ENCODE measurements around the gene AHCYL2. TPM values are rescaled to one million over a fixed set of nuclear protein-coding genes. Genes with fewer than 3 reads are reported as not detected.

The AHCYL2 gene
- total and polyA plus RNA-seq, 4 donors: 2.0 to 10.0 (median 3.6) TPM

GRCh38 chr7:129176916-129177710, 47.7 kb upstream of the AHCYL2 start:
- Histone ChIP-seq H3K4me3 (ENCODE audit: low read depth in 1 of 3, low read length in 3 of 3) (no peak overlapping the region), H3K27me3 (ENCODE audit: control insufficient read depth in 4 of 4, insufficient read depth in 4 of 4, low read length in 3 of 4) (no peaks in the 10 kb centered on the region), H3K27ac (ENCODE audit: low read depth in 1 of 2, low read length in 2 of 2) (no peak overlapping the region), H3K36me3 (ENCODE audit: control insufficient read depth in 4 of 4, insufficient read depth in 3 of 4, low read depth in 1 of 4, low read length in 3 of 4) (no peaks in the 10 kb centered on the region), H3K4me1 (ENCODE audit: control insufficient read depth in 4 of 4, insufficient read depth in 4 of 4, low read length in 3 of 4) (no peaks in the 10 kb centered on the region), H3K9me3 (ENCODE audit: control insufficient read depth in 4 of 4, low read length in 3 of 4) (no peaks in the 10 kb centered on the region), H3K9ac (ENCODE audit: low read depth in 1 of 2, low read length in 2 of 2) (no peak overlapping the region)
- TF ChIP-seq HNF4A (conservative IDR thresholded peaks at IDR 0.05) (no peak), MAX (IDR thresholded peaks at IDR 0.05) (no peak), RAD21 (IDR thresholded peaks at IDR 0.05) (no peak), HNF4G (IDR thresholded peaks at IDR 0.05) (no peak), SP1 (IDR thresholded peaks at IDR 0.05) (no peak), FOXA1 (IDR thresholded peaks at IDR 0.05) (no peak), TAF1 (conservative IDR thresholded peaks at IDR 0.05) (no peak), GABPA (IDR thresholded peaks at IDR 0.05 in 1 of 2, conservative IDR thresholded peaks at IDR 0.05 in 1 of 2) (no peak), NR2F2 (IDR thresholded peaks at IDR 0.05) (no peak)
- 78% methylated on average over 11 of the region's 11 CpGs for WGBS
- DNase-seq (ENCODE audit: low spot score): no peak

DNA sequence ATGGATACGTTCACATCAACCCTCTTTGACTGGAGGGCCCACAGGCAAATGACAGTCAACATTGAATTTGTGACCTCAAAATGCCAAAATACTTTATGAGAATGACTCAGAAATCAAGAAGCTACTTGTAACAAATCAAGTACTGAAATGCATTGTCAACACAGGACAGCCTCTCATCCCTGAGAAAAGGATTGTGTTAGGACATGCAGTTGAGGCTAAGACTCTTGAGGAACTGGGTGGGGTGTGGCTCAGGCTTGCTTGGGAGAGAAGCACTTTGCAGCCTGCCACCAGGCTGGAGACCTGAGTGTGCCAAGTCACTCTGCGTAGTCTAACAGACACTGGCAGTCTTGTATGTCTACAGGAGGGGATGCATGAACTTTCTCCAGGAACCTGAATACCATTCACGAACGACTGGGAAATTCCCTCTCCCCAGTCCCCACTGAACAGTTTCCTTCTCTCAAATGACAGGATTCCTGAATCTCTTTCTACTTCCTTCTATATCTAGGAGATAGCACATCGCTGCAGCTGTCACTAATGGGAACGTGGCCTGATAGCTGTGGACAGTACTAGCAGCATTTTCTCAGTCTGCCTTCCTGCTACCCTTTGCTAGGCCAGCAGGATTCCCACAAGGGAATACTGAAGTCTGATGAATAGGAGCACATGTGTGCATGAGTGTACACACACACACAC, 39.7 kb upstream of the AHCYL2 start:
- no peaks in the 10 kb centered on the region for H3K9me3 ChIP-seq (ENCODE audit: control insufficient read depth in 4 of 4, low read length in 3 of 4)
- no peak for DNase-seq (ENCODE audit: low spot score)
- WGBS: 79% methylated on average over 6 of the region's 6 CpGs
- TF ChIP-seq ZBTB33 (IDR thresholded peaks at IDR 0.05) (no peak), SP1 (IDR thresholded peaks at IDR 0.05) (no peak)
- H3K4me3 ChIP-seq (ENCODE audit: low read depth in 1 of 3, low read length in 3 of 3): no peak overlapping the region
- peaks cover 0 to 1% (median 0%) of the 10 kb centered on the region in 4 donors for H3K36me3 ChIP-seq (ENCODE audit: control insufficient read depth in 4 of 4, insufficient read depth in 3 of 4, low read depth in 1 of 4, low read length in 3 of 4)
- H3K4me1 ChIP-seq (ENCODE audit: control insufficient read depth in 4 of 4, insufficient read depth in 4 of 4, low read length in 3 of 4): peaks cover 1 to 16% (median 11%) of the 10 kb centered on the region in 4 donors
- H3K27ac ChIP-seq (ENCODE audit: low read depth in 1 of 2, low read length in 2 of 2): no peak overlapping the region
- no peaks in the 10 kb centered on the region for H3K27me3 ChIP-seq (ENCODE audit: control insufficient read depth in 4 of 4, insufficient read depth in 4 of 4, low read length in 3 of 4)
- no peak overlapping the region for H3K9ac ChIP-seq (ENCODE audit: low read depth in 1 of 2, low read length in 2 of 2)

GRCh38 chr7:129186749-129187260, 38.0 kb upstream of the AHCYL2 start:
- Histone ChIP-seq H3K36me3 (ENCODE audit: control insufficient read depth in 4 of 4, insufficient read depth in 3 of 4, low read depth in 1 of 4, low read length in 3 of 4) (peaks cover 0 to 1% (median 0%) of the 10 kb centered on the region in 4 donors), H3K4me1 (ENCODE audit: control insufficient read depth in 4 of 4, insufficient read depth in 4 of 4, low read length in 3 of 4) (peaks cover 1 to 31% (median 21%) of the 10 kb centered on the region in 4 donors), H3K4me3 (ENCODE audit: low read depth in 1 of 3, low read length in 3 of 3) (no peak overlapping the region), H3K27me3 (ENCODE audit: control insufficient read depth in 4 of 4, insufficient read depth in 4 of 4, low read length in 3 of 4) (no peaks in the 10 kb centered on the region), H3K9ac (ENCODE audit: low read depth in 1 of 2, low read length in 2 of 2) (no peak overlapping the region), H3K27ac (ENCODE audit: low read depth in 1 of 2, low read length in 2 of 2) (no peak overlapping the region), H3K9me3 (ENCODE audit: control insufficient read depth in 4 of 4, low read length in 3 of 4) (no peaks in the 10 kb centered on the region)
- no peak for DNase-seq (ENCODE audit: low spot score)
- WGBS: 95% methylated on average over 6 of the region's 6 CpGs
- TF ChIP-seq FOXA1 (IDR thresholded peaks at IDR 0.05) (no peak), CTCF (IDR thresholded peaks at IDR 0.05; ENCODE audit: low read depth, low read length, missing input control) (no peak), YY1 (IDR thresholded peaks at IDR 0.05) (no peak), ZBTB33 (IDR thresholded peaks at IDR 0.05) (no peak)
- TF ChIP-seq, protein P1, sequence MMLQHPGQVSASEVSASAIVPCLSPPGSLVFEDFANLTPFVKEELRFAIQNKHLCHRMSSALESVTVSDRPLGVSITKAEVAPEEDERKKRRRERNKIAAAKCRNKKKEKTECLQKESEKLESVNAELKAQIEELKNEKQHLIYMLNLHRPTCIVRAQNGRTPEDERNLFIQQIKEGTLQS (IDR thresholded peaks at IDR 0.05): no peak
